ENCODE results near the gene NOD2. TPM values are rescaled to one million over a fixed set of nuclear protein-coding genes. Genes with fewer than 3 reads are reported as not detected.

NOD2 gene
- total RNA-seq, 4 donors from 2014 or later, result 10.5 to 28.1 (median 21.6) TPM

DNA sequence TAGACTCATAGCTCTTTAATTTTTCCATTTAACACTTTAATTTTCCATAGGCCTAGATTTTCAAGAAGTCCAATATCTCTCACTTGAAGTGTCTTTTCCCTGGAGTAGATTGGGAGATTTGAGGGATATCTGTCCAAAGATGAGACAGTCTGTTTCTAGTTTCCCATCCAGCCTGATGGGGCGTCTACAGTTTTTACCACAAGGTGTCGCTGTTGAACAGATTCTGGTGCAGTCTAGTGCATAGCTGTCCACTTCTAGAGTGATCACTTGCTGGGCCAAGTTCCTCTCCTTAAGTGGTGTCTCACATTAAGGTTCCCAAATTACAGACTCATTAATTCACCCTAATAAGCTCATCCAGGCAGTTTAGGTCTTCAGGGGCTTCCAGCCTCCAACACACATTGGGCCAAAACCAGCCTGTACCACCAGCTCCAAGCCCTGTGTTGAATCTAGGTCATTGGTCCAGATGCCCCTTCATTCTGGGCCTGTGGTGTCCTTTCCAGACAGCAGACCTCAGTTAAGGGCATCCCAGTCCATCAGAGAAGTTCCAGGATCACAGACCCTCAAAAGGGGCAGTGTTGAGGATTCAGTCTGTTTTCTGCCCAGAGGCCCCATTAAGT lies 21.7 kb upstream of the NOD2 start:
- Histone ChIP-seq H3K4me3 (no peak overlapping the region), H3K27ac (no peak overlapping the region), H3K27me3 (peaks cover 0 to 5% (median 0%) of the 10 kb centered on the region in 4 donors), H3K9me3 (peaks cover 0 to 26% (median 24%) of the 10 kb centered on the region in 3 donors), H3K4me1 (peaks cover 13 to 57% (median 26%) of the 10 kb centered on the region in 3 donors), H3K36me3 (peaks cover 0 to 31% (median 0%) of the 10 kb centered on the region in 3 donors)
- intact Hi-C loops (cut with DNase I), result no loop called here
- TF ChIP-seq, protein P1, sequence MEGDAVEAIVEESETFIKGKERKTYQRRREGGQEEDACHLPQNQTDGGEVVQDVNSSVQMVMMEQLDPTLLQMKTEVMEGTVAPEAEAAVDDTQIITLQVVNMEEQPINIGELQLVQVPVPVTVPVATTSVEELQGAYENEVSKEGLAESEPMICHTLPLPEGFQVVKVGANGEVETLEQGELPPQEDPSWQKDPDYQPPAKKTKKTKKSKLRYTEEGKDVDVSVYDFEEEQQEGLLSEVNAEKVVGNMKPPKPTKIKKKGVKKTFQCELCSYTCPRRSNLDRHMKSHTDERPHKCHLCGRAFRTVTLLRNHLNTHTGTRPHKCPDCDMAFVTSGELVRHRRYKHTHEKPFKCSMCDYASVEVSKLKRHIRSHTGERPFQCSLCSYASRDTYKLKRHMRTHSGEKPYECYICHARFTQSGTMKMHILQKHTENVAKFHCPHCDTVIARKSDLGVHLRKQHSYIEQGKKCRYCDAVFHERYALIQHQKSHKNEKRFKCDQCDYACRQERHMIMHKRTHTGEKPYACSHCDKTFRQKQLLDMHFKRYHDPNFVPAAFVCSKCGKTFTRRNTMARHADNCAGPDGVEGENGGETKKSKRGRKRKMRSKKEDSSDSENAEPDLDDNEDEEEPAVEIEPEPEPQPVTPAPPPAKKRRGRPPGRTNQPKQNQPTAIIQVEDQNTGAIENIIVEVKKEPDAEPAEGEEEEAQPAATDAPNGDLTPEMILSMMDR (IDR thresholded peaks at IDR 0.05), result peak in 5 of 6 experiments; percentile 25 to 80 (median 49)
- no peak for TF ChIP-seq POLR2A (IDR thresholded peaks at IDR 0.05)
- whole genome bisulfite sequencing, 2 donors, result 44 to 54% methylated on average over 2 of the region's 2 CpGs
- no peak for DNase-seq

DNA sequence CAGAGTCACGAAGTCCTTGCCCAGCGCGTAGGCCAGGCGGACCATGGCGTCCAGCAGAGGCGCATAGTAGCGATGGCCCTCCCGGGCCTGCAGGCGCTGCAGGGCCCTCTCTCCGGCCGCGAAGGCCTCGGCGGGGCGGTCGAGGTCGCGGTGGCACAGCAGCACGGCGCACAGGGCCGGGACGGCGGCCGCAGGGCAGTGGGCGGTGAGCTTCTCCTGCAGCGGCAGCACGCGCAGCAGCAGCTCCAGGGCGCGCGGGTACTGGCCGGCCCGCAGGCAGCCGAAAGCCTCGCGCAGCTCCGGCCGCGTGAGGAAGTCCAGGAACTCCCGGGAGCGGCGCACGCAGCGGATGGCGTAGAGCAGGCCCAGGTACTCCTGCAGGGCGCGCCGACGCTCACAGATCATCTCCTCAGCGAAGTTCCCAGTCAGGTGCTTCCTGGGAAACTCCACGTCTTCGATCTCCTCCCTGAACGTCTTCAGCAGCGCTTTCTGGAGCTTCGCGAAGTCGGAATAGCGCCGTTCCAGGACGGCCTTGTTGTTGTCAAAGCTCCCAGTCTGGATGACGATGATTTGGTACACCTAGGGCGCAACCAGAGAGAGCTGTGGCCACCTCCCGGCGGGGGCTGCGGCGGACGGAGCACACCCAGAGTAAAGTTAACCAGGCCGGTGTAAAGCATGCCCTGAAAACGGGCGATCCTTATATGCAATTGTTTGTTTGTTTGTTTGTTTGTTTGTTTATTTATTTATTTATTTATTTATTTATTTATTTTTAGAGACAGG lies 19.7 kb upstream of the NOD2 start:
- WGBS, 2 donors, result 81 to 84% methylated on average over 18 to 27 of the region's 70 CpGs
- peaks cover 8 to 40% (median 10%) of the 10 kb centered on the region in 3 donors for H3K4me1 ChIP-seq
- H3K27ac ChIP-seq, result no peak overlapping the region
- no peak for DNase-seq
- TF ChIP-seq POLR2A (IDR thresholded peaks at IDR 0.05), result no peak
- TF ChIP-seq, protein P1 (IDR thresholded peaks at IDR 0.05), result no peak
- H3K36me3 ChIP-seq, result peaks cover 0 to 31% (median 0%) of the 10 kb centered on the region in 3 donors
- peaks cover 0 to 5% (median 0%) of the 10 kb centered on the region in 4 donors for H3K27me3 ChIP-seq
- H3K4me3 ChIP-seq, result no peak overlapping the region
- peaks cover 0 to 26% (median 24%) of the 10 kb centered on the region in 3 donors for H3K9me3 ChIP-seq
- intact Hi-C loops (cut with DNase I), result no loop called here

DNA sequence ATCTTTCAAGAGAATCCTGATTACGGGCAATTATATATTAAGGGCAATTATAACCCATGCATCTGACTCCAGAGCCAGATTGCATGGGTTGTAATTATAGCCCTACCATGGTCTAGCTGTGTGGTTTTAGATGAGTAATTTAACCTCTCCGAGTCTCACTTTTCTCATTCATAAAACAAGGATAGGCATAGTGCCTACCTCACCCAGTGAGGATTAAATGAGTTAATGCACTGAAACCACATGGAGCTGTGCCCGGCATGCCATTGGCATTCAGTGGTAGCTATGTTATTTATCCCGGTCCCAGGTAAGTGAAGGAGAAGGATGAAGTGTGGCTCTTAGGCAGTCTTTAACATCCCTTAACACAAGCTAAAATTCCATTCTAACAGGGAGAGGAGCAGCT lies 18.6 kb upstream of the NOD2 start:
- H3K9me3 ChIP-seq, result peaks cover 0 to 26% (median 24%) of the 10 kb centered on the region in 3 donors
- TF ChIP-seq, protein P1 (IDR thresholded peaks at IDR 0.05), result no peak
- no peak for TF ChIP-seq POLR2A (IDR thresholded peaks at IDR 0.05)
- no peak for DNase-seq
- H3K4me3 ChIP-seq, result no peak overlapping the region
- peak overlapping the region in 3 of 4 donors; percentile 57 to 81 (median 66) for H3K27ac ChIP-seq
- WGBS, 2 donors, result 31 to 53% methylated on average over 3 to 4 of the region's 4 CpGs
- intact Hi-C loops (cut with DNase I), result no loop called here
- H3K36me3 ChIP-seq, result peaks cover 0 to 31% (median 0%) of the 10 kb centered on the region in 3 donors
- peaks cover 0 to 29% (median 6%) of the 10 kb centered on the region in 3 donors for H3K4me1 ChIP-seq
- peaks cover 0 to 5% (median 0%) of the 10 kb centered on the region in 4 donors for H3K27me3 ChIP-seq

DNA sequence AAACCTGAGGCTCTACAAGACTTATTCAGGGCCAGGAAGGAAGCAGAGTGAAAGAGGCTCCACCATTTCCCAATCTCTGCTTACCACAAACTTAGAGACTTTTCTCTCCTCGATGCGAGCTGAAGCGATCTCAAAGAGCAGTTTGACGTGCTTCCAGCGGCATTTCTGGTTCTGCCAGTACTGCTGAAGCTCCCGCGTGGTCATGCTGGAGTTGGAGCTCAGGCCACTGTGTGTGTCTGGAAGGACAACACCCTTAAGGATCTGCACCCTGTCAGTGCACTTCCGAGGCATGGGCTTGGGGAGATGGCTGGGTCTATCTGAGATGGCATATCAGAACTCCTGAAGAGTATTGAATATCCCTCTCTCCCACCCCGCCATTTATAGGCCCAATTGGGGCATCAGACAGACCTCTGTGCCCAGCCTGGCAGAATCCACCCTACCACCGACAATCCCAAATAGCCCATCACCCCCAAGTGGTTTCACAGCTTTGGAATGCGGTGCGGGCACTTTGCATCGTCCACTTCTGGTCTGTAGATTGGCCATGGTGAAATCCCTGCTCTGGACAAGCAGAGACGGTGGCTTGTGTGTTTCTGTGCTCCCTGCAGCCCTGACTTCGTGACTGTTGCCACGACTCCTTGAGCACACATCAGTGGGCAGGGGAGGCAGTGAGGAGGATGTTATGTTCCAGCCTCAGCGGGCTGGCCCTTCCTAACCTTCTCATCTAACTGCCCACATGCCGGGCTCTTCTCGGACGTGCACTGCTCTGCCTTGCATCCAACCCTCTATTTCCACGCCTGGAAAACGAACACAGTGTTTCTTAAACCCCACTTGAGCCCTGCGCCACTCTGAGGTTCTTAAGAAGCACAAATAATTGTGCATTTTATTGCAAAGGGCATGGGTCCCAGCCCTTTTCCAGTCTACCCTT lies 17.5 kb upstream of the NOD2 start:
- intact Hi-C loops (cut with DNase I), result no loop called here
- Histone ChIP-seq H3K27me3 (peaks cover 0 to 5% (median 0%) of the 10 kb centered on the region in 4 donors), H3K9me3 (peaks cover 0 to 26% (median 24%) of the 10 kb centered on the region in 3 donors), H3K4me3 (no peak overlapping the region), H3K27ac (peak overlapping the region; percentile 21 to 81 (median 62)), H3K4me1 (peaks cover 0 to 29% (median 6%) of the 10 kb centered on the region in 3 donors), H3K36me3 (peaks cover 0 to 31% (median 0%) of the 10 kb centered on the region in 3 donors)
- 75 to 78% methylated on average over 15 to 18 of the region's 23 CpGs for WGBS, 2 donors
- DNase-seq, result no peak
- TF ChIP-seq, protein P1 (IDR thresholded peaks at IDR 0.05), result no peak
- TF ChIP-seq POLR2A (IDR thresholded peaks at IDR 0.05), result no peak
